Neural crest cell (in vitro differentiated cells): ENCODE measurements around the gene DNAH3. TPM values are rescaled to one million over a fixed set of nuclear protein-coding genes. Genes with fewer than 3 reads are reported as not detected.

Source experiments
- DNase-seq: peaks from one replicate; pipeline ENCODE4 v3.0.0; 2021; ENCODE audit warnings: low read depth, mixed read lengths, low spot score
- H3K27ac Mint-ChIP-seq: one replicate; pipeline ENCODE4 v1.8.0; 2021; ENCODE audit warnings: mild to moderate bottlenecking, mixed read lengths; ENCODE audit not compliant: unreplicated experiment
- H3K27me3 Mint-ChIP-seq: 2 replicates; pipeline ENCODE4 v1.8.0; 2021; ENCODE audit warnings: low read depth, mild to moderate bottlenecking, mixed read lengths
- H3K36me3 Mint-ChIP-seq: 2 replicates; pipeline ENCODE4 v1.8.0; 2021; ENCODE audit warnings: low read depth, mild to moderate bottlenecking, mixed read lengths
- H3K4me1 Mint-ChIP-seq: 2 replicates; pipeline ENCODE4 v1.8.0; 2021; ENCODE audit warnings: mixed read lengths
- H3K4me3 Mint-ChIP-seq: one replicate; pipeline ENCODE4 v1.8.0; 2021; ENCODE audit warnings: mild to moderate bottlenecking, mixed read lengths
- H3K9me3 Mint-ChIP-seq: 2 replicates; pipeline ENCODE4 v1.8.0; 2021; ENCODE audit warnings: mixed read lengths
- CTCF ChIP-seq: fragments of 200-600 bp; sonication (generic); conservative IDR thresholded peaks from 2 replicates; pipeline ENCODE4 v1.5.0; 2021; ENCODE audit warnings: antibody characterized with exemption, mild to moderate bottlenecking
- total RNA-seq: library from RNA; stranded (reverse); gene quantifications from 2 replicates; pipeline ENCODE4 v1.2.1, GENCODE V29; 2021

The DNAH3 gene
- total RNA-seq, 1 donor from 2014 or later: 0.07 TPM

GRCh38 chr16:21088646-21089538 is 61.8 kb downstream of the DNAH3 start:
- peaks cover under 1% of the 10 kb centered on the region for H3K4me1 Mint-ChIP-seq
- H3K9me3 Mint-ChIP-seq: no peaks in the 10 kb centered on the region
- H3K27me3 Mint-ChIP-seq: peaks cover 8% of the 10 kb centered on the region
- H3K27ac Mint-ChIP-seq: no peak overlapping the region
- H3K4me3 Mint-ChIP-seq: no peak overlapping the region
- TF ChIP-seq CTCF: no peak
- no peak for DNase-seq
- no peaks in the 10 kb centered on the region for H3K36me3 Mint-ChIP-seq

GRCh38 chr16:21088143-21088542 is 62.5 kb downstream of the DNAH3 start:
- no peak for TF ChIP-seq CTCF
- no peak for DNase-seq
- Mint-ChIP-seq H3K9me3 (no peaks in the 10 kb centered on the region), H3K27ac (no peak overlapping the region), H3K4me3 (no peak overlapping the region), H3K4me1 (peaks cover 4% of the 10 kb centered on the region), H3K36me3 (no peaks in the 10 kb centered on the region), H3K27me3 (peaks cover 6% of the 10 kb centered on the region)

GRCh38 chr16:21084631-21085225 is 65.9 kb downstream of the DNAH3 start:
- no peak overlapping the region for H3K4me3 Mint-ChIP-seq
- no peaks in the 10 kb centered on the region for H3K9me3 Mint-ChIP-seq
- no peaks in the 10 kb centered on the region for H3K36me3 Mint-ChIP-seq
- H3K27ac Mint-ChIP-seq: no peak overlapping the region
- no peak for TF ChIP-seq CTCF
- no peak for DNase-seq
- H3K4me1 Mint-ChIP-seq: peaks cover 4% of the 10 kb centered on the region
- H3K27me3 Mint-ChIP-seq: no peaks in the 10 kb centered on the region

GRCh38 chr16:21083729-21084268 is 66.8 kb downstream of the DNAH3 start:
- Mint-ChIP-seq H3K4me3 (no peak overlapping the region), H3K9me3 (no peaks in the 10 kb centered on the region), H3K27ac (no peak overlapping the region), H3K27me3 (no peaks in the 10 kb centered on the region), H3K4me1 (peaks cover 4% of the 10 kb centered on the region), H3K36me3 (no peaks in the 10 kb centered on the region)
- peak; percentile 63 for DNase-seq
- peak; percentile 75 for TF ChIP-seq CTCF

- no peak overlapping the region for H3K4me3 Mint-ChIP-seq
- no peaks in the 10 kb centered on the region for H3K27me3 Mint-ChIP-seq
- H3K36me3 Mint-ChIP-seq: no peaks in the 10 kb centered on the region
- peaks cover 4% of the 10 kb centered on the region for H3K4me1 Mint-ChIP-seq
- H3K27ac Mint-ChIP-seq: no peak overlapping the region
- no peaks in the 10 kb centered on the region for H3K9me3 Mint-ChIP-seq
- DNase-seq: no peak
- no peak for TF ChIP-seq CTCF
These were observed 69.3 kb downstream of the DNAH3 start for GRCh38 chr16:21081329-21081728.
